Measurements from ENCODE around the gene FOXO3B. TPM values are rescaled to one million over a fixed set of nuclear protein-coding genes. Genes with fewer than 3 reads are reported as not detected.

Gene FOXO3B
- total RNA-seq: 1.7 and 4.1 TPM in 2 replicates

DNA sequence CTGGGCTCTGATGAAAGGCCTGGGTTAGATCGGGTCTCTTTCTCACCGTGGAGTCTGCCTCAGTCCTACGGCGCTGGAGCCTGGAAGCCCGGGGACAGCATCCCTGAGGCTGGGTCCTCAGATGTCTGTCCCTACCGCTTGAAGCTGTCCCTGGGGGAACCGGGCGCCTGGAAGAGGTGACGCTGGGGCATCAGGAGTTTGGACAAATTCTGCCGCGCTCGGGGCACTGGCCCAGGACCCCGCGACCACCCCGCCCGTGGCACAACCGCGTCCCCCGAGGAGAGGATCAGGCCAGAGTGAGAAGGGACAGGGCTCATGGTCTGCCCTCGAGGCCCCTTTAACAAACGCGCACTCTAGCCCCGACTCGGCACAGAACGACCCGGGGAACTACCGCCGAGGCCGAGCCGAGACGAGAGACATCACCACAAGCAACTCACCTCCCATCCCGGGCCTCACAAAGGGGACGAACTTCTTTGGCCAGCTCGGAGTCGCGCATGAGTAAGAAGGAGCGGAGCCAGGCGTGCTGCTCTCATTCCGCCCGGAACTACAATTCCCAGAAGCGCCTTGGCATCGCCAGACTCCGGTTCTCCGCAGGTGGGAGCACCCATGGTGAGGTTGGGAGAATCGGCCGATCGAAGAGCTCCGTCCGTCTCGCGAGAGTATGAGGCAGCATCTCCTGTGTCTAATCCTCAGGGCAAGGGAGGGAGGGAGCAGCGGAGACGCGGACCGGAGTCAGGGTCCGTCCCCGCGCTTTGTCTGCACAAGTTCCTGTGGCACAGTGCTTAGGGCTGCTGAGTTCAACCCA, at the start of gene FOXO3B:
FOXO3B (minus strand) TSS at position 548 of the 805 bp plus-strand sequence. CDS start 663 bp downstream, outside the sequence.

DNA sequence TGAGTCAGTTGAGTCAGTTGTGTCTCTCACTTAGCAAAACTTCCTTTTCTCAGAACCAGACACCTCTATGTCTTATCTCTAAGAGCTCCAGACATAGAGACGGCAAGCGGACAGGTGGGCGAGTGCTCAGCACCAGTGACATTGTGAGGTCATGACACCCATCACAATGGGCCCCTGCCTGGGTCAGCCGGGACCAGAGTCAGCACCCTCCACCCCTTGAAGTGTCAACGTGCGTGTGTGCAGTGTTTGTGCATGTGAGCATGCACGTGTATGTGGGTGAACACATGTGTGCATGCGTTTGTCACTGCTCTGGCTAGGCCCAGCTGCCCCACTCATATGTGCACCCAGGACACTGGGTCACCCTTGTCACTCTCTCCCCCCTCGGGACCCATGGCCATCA, 37.8 kb downstream of the FOXO3B start, which contains the start of gene TBC1D28:
TBC1D28 (minus strand) TSS at position 101 of the 400 bp plus-strand sequence. CDS start 3,039 bp downstream, outside the sequence.

Other genes starting within 250 kb of the FOXO3B start
- gene LGALS9C, start 205.5 kb downstream of the FOXO3B start, total RNA-seq: not detected in 2 replicates
- not detected in 2 replicates for gene TBC1D28, start 37.9 kb downstream of the FOXO3B start, total RNA-seq
- under 0.01 TPM in 2 replicates for gene FBXW10, start 61.7 kb upstream of the FOXO3B start, total RNA-seq
- 63.0 and 69.8 TPM in 2 replicates for gene TVP23B, start 98.9 kb upstream of the FOXO3B start, total RNA-seq
- gene PRPSAP2, start 175.8 kb upstream of the FOXO3B start, total RNA-seq: 35.9 and 57.3 TPM in 2 replicates

All from bronchial smooth muscle cell (primary cell).